SK-N-SH (cell line): ENCODE results near the gene ALB. TPM values are rescaled to one million over a fixed set of nuclear protein-coding genes. Genes with fewer than 3 reads are reported as not detected.

Experiments
- CTCF ChIA-PET: fragments of 300-600, 350-600 bp; formaldehyde crosslinking; extraction: SDS; loops from one replicate; lab custom pipeline; 2021; lab: Yijun Ruan, JAX
- POLR2A ChIA-PET: fragments of 350-600 bp; sonication (Branson Sonifier 250); formaldehyde crosslinking; extraction: SDS; loops from one replicate; lab custom pipeline; 2020; ENCODE audit warnings: antibody characterized with exemption, inconsistent platforms; lab: Yijun Ruan, JAX
- DNase-seq: peaks from one replicate; pipeline ENCODE4 v3.0.0; 2012
- H2AFZ ChIP-seq: fragments of 200-600 bp; sonication (generic); 2 replicates; pipeline ENCODE4 v1.8.1; 2016; ENCODE audit warnings: antibody characterized with exemption, mild to moderate bottlenecking, low read depth
- H3F3A ChIP-seq: fragments of 200-600 bp; sonication (generic); replicated peaks from 2 replicates; pipeline ENCODE3; 2016; ENCODE audit warnings: antibody characterized with exemption, mild to moderate bottlenecking; ENCODE audit not compliant: insufficient read depth
- H3K27ac ChIP-seq, 2 experiments: fragments of 200-500 bp in 1 of 2; fragments of 200-600 bp in 1 of 2; sonication (Bioruptor generic) in 1 of 2; sonication (generic), shearing (Covaris generic) in 1 of 2; 2 replicates each; pipeline versions ENCODE4 v1.5.1 to v1.6.1; 2014 to 2016; ENCODE audit warnings: low read depth in 2 of 2, inconsistent platforms in 1 of 2, low read length in 1 of 2, mild to moderate bottlenecking in 1 of 2, mixed read lengths in 1 of 2
- H3K27me3 ChIP-seq: fragments of 200-600 bp; sonication (generic), shearing (Covaris generic); 2 replicates; pipeline ENCODE4 v1.6.1; 2016; ENCODE audit warnings: mixed run types; ENCODE audit not compliant: insufficient read depth
- H3K36me3 ChIP-seq, 2 experiments: fragments of 200-500 bp in 1 of 2; fragments of 200-600 bp in 1 of 2; sonication (Bioruptor generic) in 1 of 2; sonication (generic) in 1 of 2; replicated peaks in 1 of 2; 2 replicates each; pipeline versions ENCODE3 to v1.5.1; 2014 to 2016; ENCODE audit warnings: low read length in 1 of 2, mild to moderate bottlenecking in 1 of 2; ENCODE audit not compliant: insufficient read depth in 2 of 2, control insufficient read depth in 1 of 2
- H3K4me1 ChIP-seq, 2 experiments: fragments of 200-500 bp in 1 of 2; fragments of 200-600 bp in 1 of 2; sonication (Bioruptor generic) in 1 of 2; sonication (generic), shearing (Covaris generic) in 1 of 2; 2 replicates each; pipeline versions ENCODE4 v1.5.1 to v1.6.1; 2014 to 2016; ENCODE audit warnings: low read depth in 1 of 2, low read length in 1 of 2, mixed run types in 1 of 2; ENCODE audit not compliant: insufficient read depth in 2 of 2, control insufficient read depth in 1 of 2
- H3K4me2 ChIP-seq: fragments of 200-600 bp; sonication (generic), shearing (Covaris generic); 2 replicates; pipeline ENCODE4 v1.6.1; 2017; ENCODE audit warnings: mixed run types
- H3K4me3 ChIP-seq, 2 experiments: fragments of 200-500 bp in 1 of 2; fragments of 200-600 bp in 1 of 2; sonication (Bioruptor generic) in 1 of 2; sonication (generic), shearing (Covaris generic) in 1 of 2; 2 replicates each; pipeline versions ENCODE4 v1.5.1 to v1.8.1; 2014 to 2016; ENCODE audit warnings: low read depth in 2 of 2, inconsistent platforms in 1 of 2, low read length in 1 of 2, mild to moderate bottlenecking in 1 of 2, mixed read lengths in 1 of 2, moderate library complexity in 1 of 2
- H3K79me2 ChIP-seq: fragments of 200-600 bp; sonication (generic); 2 replicates; pipeline ENCODE4 v1.8.1; 2017; ENCODE audit warnings: mild to moderate bottlenecking; ENCODE audit not compliant: insufficient read depth
- H3K9ac ChIP-seq: fragments of 200-600 bp; sonication (generic); 2 replicates; pipeline ENCODE4 v1.6.1; 2017; ENCODE audit warnings: mixed run types
- H3K9me2 ChIP-seq: fragments of 200-600 bp; sonication (generic); 2 replicates; pipeline ENCODE4 v1.6.1; 2017; ENCODE audit warnings: mixed run types
- H3K9me3 ChIP-seq: fragments of 200-600 bp; sonication (generic); 2 replicates; pipeline ENCODE4 v1.6.1; 2017; ENCODE audit warnings: mixed run types, mild to moderate bottlenecking, moderate library complexity
- H4K20me1 ChIP-seq: fragments of 200-600 bp; sonication (generic); 2 replicates; pipeline ENCODE4 v1.6.1; 2017; ENCODE audit warnings: mild to moderate bottlenecking, mixed run types; ENCODE audit not compliant: insufficient read depth
- EP300 ChIP-seq, 2 experiments: IDR thresholded peaks; 2 replicates each; pipeline versions ENCODE4 v1.4.0 to v1.6.1; 2012; ENCODE audit warnings: borderline replicate concordance in 1 of 2, low read depth in 1 of 2, low read length in 1 of 2
- EZH2phosphoT487 ChIP-seq: fragments of 200-600 bp; sonication (generic); IDR thresholded peaks from 2 replicates; pipeline ENCODE4 v1.6.1; 2017; ENCODE audit warnings: low read depth, mixed run types, mild to moderate bottlenecking, antibody characterized with exemption, moderate library complexity, borderline replicate concordance
- FOXJ3 ChIP-seq: sonication (generic); formaldehyde crosslinking; IDR thresholded peaks from 2 replicates; pipeline ENCODE4 v1.5.1; 2020; ENCODE audit warnings: mild to moderate bottlenecking, missing genetic modification reagents
- GATA2 ChIP-seq: sonication (generic); formaldehyde crosslinking; IDR thresholded peaks from 2 replicates; pipeline ENCODE4 v1.5.0; 2020; ENCODE audit warnings: mild to moderate bottlenecking, missing genetic modification reagents
- IRF3 ChIP-seq: fragments of 150-350 bp; IDR thresholded peaks from 2 replicates; pipeline ENCODE4 v1.6.1; 2016; ENCODE audit warnings: mild to moderate bottlenecking, low read depth, low read length
- MXI1 ChIP-seq: IDR thresholded peaks from 2 replicates; pipeline ENCODE4 v1.6.1; 2012; ENCODE audit warnings: mild to moderate bottlenecking, low read depth, low read length, improper control_type of control experiment
- NFIC ChIP-seq: IDR thresholded peaks from 2 replicates; pipeline ENCODE4 v1.4.0; 2012; ENCODE audit warnings: borderline replicate concordance
- PBX3 ChIP-seq: IDR thresholded peaks from 2 replicates; pipeline ENCODE4; 2012
- RCOR1 ChIP-seq: fragments of 150-350 bp; IDR thresholded peaks from 2 replicates; pipeline ENCODE4 v1.6.1; 2017; ENCODE audit warnings: antibody characterized with exemption, low read length
- RFX5 ChIP-seq: IDR thresholded peaks from 2 replicates; pipeline ENCODE4 v1.6.1; 2012; ENCODE audit warnings: mild to moderate bottlenecking, improper control_type of control experiment, low read length
- TAF1 ChIP-seq: IDR thresholded peaks from 2 replicates; pipeline ENCODE4 v1.6.1; 2012; ENCODE audit warnings: low read depth, mild to moderate bottlenecking, low read length, moderate library complexity, borderline replicate concordance
- YY1 ChIP-seq: IDR thresholded peaks from 2 replicates; pipeline ENCODE4 v1.4.0; 2012; ENCODE audit warnings: low read depth, mild to moderate bottlenecking
- ZBTB33 ChIP-seq: IDR thresholded peaks from 2 replicates; pipeline ENCODE4 v1.4.0; 2012; ENCODE audit warnings: low read depth, borderline replicate concordance
- WGBS: methylation state at CpG from one replicate; pipeline ENCODE4 v1.1.6; 2017; ENCODE audit warnings: low lambda C conversion rate; 5-methylcytosine and 5-hydroxymethylcytosine counted together
- polyA plus RNA-seq, 3 experiments: library from polyadenylated mRNA; depleted of rRNA; stranded (reverse); fragments of >200 nt; gene quantifications; 2 replicates each; pipeline ENCODE4 v1.2.3, GENCODE V29; 2012

ALB gene
- polyA plus RNA-seq, 1 of the 3 experiments (the other 2 are of a cell fraction) = not detected

- Histone ChIP-seq H3K27ac (no peak overlapping the region), H3K36me3 (no peaks in the 10 kb centered on the region), H4K20me1 (no peaks in the 10 kb centered on the region), H3F3A (no peaks in the 10 kb centered on the region), H3K4me2 (no peak overlapping the region), H3K4me3 (no peak overlapping the region), H3K9me2 (no peaks in the 10 kb centered on the region), H3K9ac (no peak overlapping the region), H3K9me3 (no peaks in the 10 kb centered on the region)
- POLR2A ChIA-PET = no interaction called here
- WGBS = 6% methylated on average over 5 of the region's 5 CpGs
- no peak for TF ChIP-seq GATA2 (CRISPR knock-in tag)
- TF ChIP-seq RCOR1 = no peak
- no peak for TF ChIP-seq EZH2phosphoT487
- no peak for TF ChIP-seq MXI1
- TF ChIP-seq IRF3 = no peak
- TF ChIP-seq, all 33 proteins: peak for 0
- no peak for DNase-seq
- H2AFZ ChIP-seq = no peak overlapping the region
- peaks cover 25% of the 10 kb centered on the region; the same call in 1 of the 2 replicates for H3K27me3 ChIP-seq
- no peaks in the 10 kb centered on the region for H3K79me2 ChIP-seq
- CTCF ChIA-PET = interaction anchor here (0.6 kb wide), 1 partner anchor 97 kb away, joined by 4 read pairs; no protein-coding TSS in a partner anchor
- no peaks in the 10 kb centered on the region for H3K4me1 ChIP-seq
Measured at GRCh38 chr4:73442275-73442674, 38.2 kb downstream of the ALB start.

GRCh38 chr4:73443224-73443623 is 39.1 kb downstream of the ALB start:
- CTCF ChIA-PET = interaction anchor here (0.6 to 1.1 kb wide), 3 partner anchors 25 to 129 kb away, joined by 3 to 7 read pairs (median 4); no protein-coding TSS in a partner anchor

More at GRCh38 chr4:73443224-73443623, 39.1 kb downstream of the ALB start:
- no peak overlapping the region for H3K4me2 ChIP-seq
- 4% methylated on average over 3 of the region's 3 CpGs for WGBS
- H3K4me1 ChIP-seq = no peaks in the 10 kb centered on the region
- H3K27ac ChIP-seq = no peak overlapping the region
- no peak overlapping the region for H3K4me3 ChIP-seq
- no peaks in the 10 kb centered on the region for H3K36me3 ChIP-seq
- no peaks in the 10 kb centered on the region for H3K9me3 ChIP-seq
- no peaks in the 10 kb centered on the region for H3F3A ChIP-seq
- TF ChIP-seq EP300 (IDR thresholded peaks at IDR 0.05; ENCODE audit: borderline replicate concordance in 1 of 2, low read depth in 1 of 2, low read length in 1 of 2) = no peak
- no peak for TF ChIP-seq FOXJ3 (CRISPR knock-in tag)
- no peak for TF ChIP-seq RFX5
- no peak for TF ChIP-seq PBX3
- TF ChIP-seq YY1 = no peak
- no peak for TF ChIP-seq NFIC
- TF ChIP-seq ZBTB33 = no peak
- TF ChIP-seq TAF1 = no peak
- TF ChIP-seq, all 33 proteins: peak for 0
- no peaks in the 10 kb centered on the region for H3K9me2 ChIP-seq
- no peak for DNase-seq
- no peak overlapping the region for H3K9ac ChIP-seq
- no peak overlapping the region for H2AFZ ChIP-seq
- H4K20me1 ChIP-seq = no peaks in the 10 kb centered on the region
- POLR2A ChIA-PET = no interaction called here
- peaks cover 25% of the 10 kb centered on the region; the same call in 1 of the 2 replicates for H3K27me3 ChIP-seq
- no peaks in the 10 kb centered on the region for H3K79me2 ChIP-seq
